C1 segment of cervical spinal cord (tissue), 14 donors: ENCODE measurements around the gene RENBP.

ENCODE experiments used
- DNase-seq, 14 donors: peaks; one replicate each; lab custom pipeline; 2025; lab: John Stamatoyannopoulos, UW

RENBP gene

GRCh38 chrX:153934148-153934761 lies 10.2 kb downstream of the RENBP start:
- DNase-seq, result no peak

- no peak for DNase-seq
These were observed 10.7 kb downstream of the RENBP start for GRCh38 chrX:153933748-153934147.

GRCh38 chrX:153932220-153932915 lies 12.1 kb downstream of the RENBP start:
- no peak for DNase-seq

- no peak for DNase-seq
These were observed 12.7 kb downstream of the RENBP start for GRCh38 chrX:153931748-153932147.

GRCh38 chrX:153931151-153931550 lies 13.3 kb downstream of the RENBP start:
- no peak for DNase-seq

- no peak for DNase-seq
These were observed 14.2 kb downstream of the RENBP start for GRCh38 chrX:153930011-153930910.

GRCh38 chrX:153929576-153929975 lies 14.9 kb downstream of the RENBP start:
- DNase-seq, result no peak

GRCh38 chrX:153928846-153929245 lies 15.6 kb downstream of the RENBP start:
- DNase-seq, result no peak

- DNase-seq, result peak; percentile 50 to 97 (median 92)
These were observed 16.3 kb downstream of the RENBP start for GRCh38 chrX:153927922-153928760.

GRCh38 chrX:153927672-153927921 lies 16.8 kb downstream of the RENBP start:
- DNase-seq, result no peak

GRCh38 chrX:153926858-153927671 lies 17.4 kb downstream of the RENBP start:
- peak in 6 of 14 donors; percentile 17 to 53 (median 36) for DNase-seq

GRCh38 chrX:153926552-153926857 lies 17.9 kb downstream of the RENBP start:
- no peak for DNase-seq

GRCh38 chrX:153925739-153926551 lies 18.5 kb downstream of the RENBP start, which contains the start of gene ARHGAP4:
ARHGAP4 (minus strand) TSS chrX:153926264; CDS start chrX:153926202, 62 bp downstream.
- DNase-seq, result no peak

GRCh38 chrX:153925387-153925738 lies 19.1 kb downstream of the RENBP start:
- DNase-seq, result no peak

GRCh38 chrX:153924149-153924861 lies 20.1 kb downstream of the RENBP start:
- DNase-seq, result peak in 1 of 14 donors; percentile 50

GRCh38 chrX:153922932-153923857 lies 21.2 kb downstream of the RENBP start:
- DNase-seq, result peak in 8 of 14 donors; percentile 20 to 77 (median 43)

- DNase-seq, result no peak
These were observed 22.7 kb downstream of the RENBP start for GRCh38 chrX:153921511-153922446.
